ENCODE results near the gene RHOBTB1.
A peak's percentile ranks its signal among the peaks of the same experiment; 100 is the strongest.

The RHOBTB1 gene, protein sequence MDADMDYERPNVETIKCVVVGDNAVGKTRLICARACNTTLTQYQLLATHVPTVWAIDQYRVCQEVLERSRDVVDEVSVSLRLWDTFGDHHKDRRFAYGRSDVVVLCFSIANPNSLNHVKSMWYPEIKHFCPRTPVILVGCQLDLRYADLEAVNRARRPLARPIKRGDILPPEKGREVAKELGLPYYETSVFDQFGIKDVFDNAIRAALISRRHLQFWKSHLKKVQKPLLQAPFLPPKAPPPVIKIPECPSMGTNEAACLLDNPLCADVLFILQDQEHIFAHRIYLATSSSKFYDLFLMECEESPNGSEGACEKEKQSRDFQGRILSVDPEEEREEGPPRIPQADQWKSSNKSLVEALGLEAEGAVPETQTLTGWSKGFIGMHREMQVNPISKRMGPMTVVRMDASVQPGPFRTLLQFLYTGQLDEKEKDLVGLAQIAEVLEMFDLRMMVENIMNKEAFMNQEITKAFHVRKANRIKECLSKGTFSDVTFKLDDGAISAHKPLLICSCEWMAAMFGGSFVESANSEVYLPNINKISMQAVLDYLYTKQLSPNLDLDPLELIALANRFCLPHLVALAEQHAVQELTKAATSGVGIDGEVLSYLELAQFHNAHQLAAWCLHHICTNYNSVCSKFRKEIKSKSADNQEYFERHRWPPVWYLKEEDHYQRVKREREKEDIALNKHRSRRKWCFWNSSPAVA

DNA sequence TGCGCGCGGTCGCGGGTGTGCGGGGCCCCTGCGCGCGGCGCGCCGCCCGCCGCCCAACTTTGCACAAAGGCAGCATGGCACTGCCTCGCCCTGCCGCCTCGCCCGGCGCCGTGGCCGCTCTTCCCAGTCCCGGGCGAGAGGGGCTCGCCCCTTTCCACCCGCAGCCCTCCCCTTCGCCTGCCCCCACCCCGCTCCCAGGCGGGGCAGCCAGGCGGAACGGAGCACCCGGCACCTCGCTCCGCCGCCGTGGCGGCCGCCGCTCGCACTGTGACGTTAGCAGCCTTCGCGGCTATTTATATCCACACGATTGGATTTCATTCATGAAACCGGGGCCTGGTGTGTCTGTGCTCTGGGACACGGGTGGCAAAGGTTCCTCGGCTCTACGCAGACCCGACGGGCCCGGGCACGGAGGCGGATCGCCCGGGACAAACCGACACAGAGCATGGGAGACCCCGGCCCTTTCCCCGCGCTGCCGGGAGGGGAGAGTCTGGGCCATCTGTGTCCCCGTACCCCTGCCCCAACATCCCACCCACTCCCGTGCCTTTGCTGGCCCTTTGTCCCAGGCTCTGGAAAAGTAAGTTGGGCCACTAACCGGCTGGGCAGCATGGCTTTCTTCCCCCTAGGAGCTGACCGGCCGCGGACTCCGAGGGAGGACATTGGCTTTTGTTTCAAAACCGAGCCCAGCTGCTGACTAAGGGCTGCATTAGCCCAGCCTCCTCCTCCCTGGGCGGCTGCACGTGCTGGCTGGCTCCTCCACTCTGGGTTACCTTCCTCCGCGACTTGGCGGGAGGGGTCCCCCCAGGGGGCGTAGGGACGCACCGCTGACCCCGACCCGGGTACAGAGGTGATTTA lies at the start of gene RHOBTB1:
Gene RHOBTB1 (minus strand): TSS at position 128 of the 852 bp plus-strand sequence. CDS start 32,643 bp downstream, outside the sequence.
- Histone ChIP-seq H3K27ac (ENCODE audit: low read length) (peak within 1 kb of the TSS; percentile 95), H3K4me1 (ENCODE audit: control insufficient read depth in 1 of 2, insufficient read depth in 2 of 2, low read length in 2 of 2) (peaks cover 0 to 9% of the 10 kb centered on the region in 2 donors), H3K27me3 (ENCODE audit: low read depth, low read length) (no peaks in the 10 kb centered on the region), H3K4me3 (ENCODE audit: low read depth in 1 of 2, low read length in 2 of 2) (peak within 1 kb of the TSS; percentile 89 to 90), H3K36me3 (ENCODE audit: control insufficient read depth in 1 of 2, insufficient read depth in 2 of 2, low read length in 2 of 2) (no peaks in the 10 kb centered on the region), H3K9me3 (ENCODE audit: control insufficient read depth in 1 of 2, low read length in 2 of 2) (no peaks in the 10 kb centered on the region)

DNA sequence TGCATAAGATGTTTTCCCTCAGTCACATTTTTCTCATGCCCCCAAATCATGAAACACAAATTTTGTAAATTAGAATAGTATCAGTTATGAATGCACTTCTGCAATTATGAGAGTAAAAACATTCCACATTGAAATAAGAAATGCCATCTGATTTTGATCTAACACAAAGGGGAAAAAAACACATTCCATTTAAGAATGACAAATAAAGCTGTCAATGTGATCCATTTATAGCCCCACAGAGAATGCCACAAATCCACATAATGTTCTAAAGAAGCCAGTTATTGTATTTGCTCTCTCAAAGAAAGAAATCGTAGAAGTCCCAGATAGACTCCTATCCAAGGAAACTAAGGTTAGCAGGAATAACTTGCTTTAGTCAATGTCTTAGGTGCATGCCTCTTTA lies 48.7 kb upstream of the RHOBTB1 start:
- Histone ChIP-seq H3K9me3 (ENCODE audit: control insufficient read depth in 1 of 2, low read length in 2 of 2) (no peaks in the 10 kb centered on the region), H3K27me3 (ENCODE audit: low read depth, low read length) (no peaks in the 10 kb centered on the region), H3K36me3 (ENCODE audit: control insufficient read depth in 1 of 2, insufficient read depth in 2 of 2, low read length in 2 of 2) (no peaks in the 10 kb centered on the region), H3K4me3 (ENCODE audit: low read depth in 1 of 2, low read length in 2 of 2) (no peak overlapping the region), H3K4me1 (ENCODE audit: control insufficient read depth in 1 of 2, insufficient read depth in 2 of 2, low read length in 2 of 2) (no peaks in the 10 kb centered on the region), H3K27ac (ENCODE audit: low read length) (no peak overlapping the region)

DNA sequence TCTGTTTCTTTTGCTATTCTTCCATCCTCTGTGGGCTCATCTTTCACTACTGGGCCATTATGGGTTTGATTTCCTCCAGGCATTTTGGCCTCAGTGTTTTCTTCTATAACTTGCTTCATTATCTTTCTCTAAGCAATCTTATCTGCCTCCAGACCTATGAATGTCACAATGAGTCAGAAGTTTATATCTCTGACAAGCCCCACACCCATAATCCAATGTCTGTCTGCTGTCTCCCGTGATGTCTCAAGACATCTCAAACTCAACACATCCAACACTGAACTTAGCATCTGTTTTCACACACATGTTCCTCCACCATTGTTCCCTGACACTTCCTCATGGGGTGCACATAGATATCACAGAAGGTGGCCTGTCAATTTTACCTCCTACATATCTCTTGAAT lies 46.7 kb upstream of the RHOBTB1 start:
- no peaks in the 10 kb centered on the region for H3K4me1 ChIP-seq (ENCODE audit: control insufficient read depth in 1 of 2, insufficient read depth in 2 of 2, low read length in 2 of 2)
- no peaks in the 10 kb centered on the region for H3K36me3 ChIP-seq (ENCODE audit: control insufficient read depth in 1 of 2, insufficient read depth in 2 of 2, low read length in 2 of 2)
- H3K9me3 ChIP-seq (ENCODE audit: control insufficient read depth in 1 of 2, low read length in 2 of 2) = no peaks in the 10 kb centered on the region
- no peaks in the 10 kb centered on the region for H3K27me3 ChIP-seq (ENCODE audit: low read depth, low read length)
- H3K4me3 ChIP-seq (ENCODE audit: low read depth in 1 of 2, low read length in 2 of 2) = no peak overlapping the region
- no peak overlapping the region for H3K27ac ChIP-seq (ENCODE audit: low read length)

DNA sequence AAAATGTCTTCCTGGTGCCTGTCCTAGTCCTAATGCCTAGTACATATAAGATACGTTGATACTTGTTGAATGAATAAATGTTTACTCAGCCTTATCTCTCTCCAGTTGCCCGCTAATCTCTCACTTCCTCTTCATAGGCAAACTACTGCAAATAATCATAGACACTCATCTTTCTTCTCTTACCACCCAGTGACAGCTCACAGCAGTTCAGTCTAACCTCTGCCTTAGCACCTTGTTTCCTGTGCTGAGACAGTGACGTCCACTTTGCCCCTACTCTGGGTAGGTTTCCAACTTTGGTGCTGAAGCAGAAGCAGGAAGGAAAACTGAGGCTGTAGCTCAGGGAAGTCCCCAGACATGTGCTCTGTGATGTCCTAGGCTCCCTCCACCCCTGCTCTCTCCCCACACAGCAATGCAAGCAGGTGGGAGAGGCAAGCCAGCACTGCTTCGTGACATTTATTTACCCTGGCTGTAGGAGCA lies 45.5 kb upstream of the RHOBTB1 start:
- Histone ChIP-seq H3K4me1 (ENCODE audit: control insufficient read depth in 1 of 2, insufficient read depth in 2 of 2, low read length in 2 of 2) (no peaks in the 10 kb centered on the region), H3K36me3 (ENCODE audit: control insufficient read depth in 1 of 2, insufficient read depth in 2 of 2, low read length in 2 of 2) (no peaks in the 10 kb centered on the region), H3K27ac (ENCODE audit: low read length) (no peak overlapping the region), H3K27me3 (ENCODE audit: low read depth, low read length) (no peaks in the 10 kb centered on the region), H3K4me3 (ENCODE audit: low read depth in 1 of 2, low read length in 2 of 2) (no peak overlapping the region), H3K9me3 (ENCODE audit: control insufficient read depth in 1 of 2, low read length in 2 of 2) (no peaks in the 10 kb centered on the region)

DNA sequence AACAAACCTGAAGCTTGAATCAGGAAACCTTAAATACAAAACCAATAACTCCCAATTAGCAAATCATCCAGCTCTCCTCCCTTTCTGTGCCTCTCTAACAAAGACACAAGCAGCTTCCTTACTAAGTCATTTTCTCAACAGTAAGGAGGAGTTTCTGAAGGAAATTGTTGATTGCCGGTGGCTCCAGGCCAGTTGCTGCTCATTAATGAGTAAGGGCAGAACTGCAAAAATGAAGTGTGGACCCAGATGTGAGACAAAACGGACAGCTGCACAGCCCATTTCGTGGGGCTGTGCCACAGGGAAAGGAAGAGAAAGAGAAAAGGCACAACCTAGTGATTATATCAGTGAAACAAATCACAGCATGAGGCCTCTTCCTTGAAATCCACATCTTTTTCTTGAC lies 42.8 kb upstream of the RHOBTB1 start:
- Histone ChIP-seq H3K27me3 (ENCODE audit: low read depth, low read length) (no peaks in the 10 kb centered on the region), H3K4me3 (ENCODE audit: low read depth in 1 of 2, low read length in 2 of 2) (no peak overlapping the region), H3K36me3 (ENCODE audit: control insufficient read depth in 1 of 2, insufficient read depth in 2 of 2, low read length in 2 of 2) (no peaks in the 10 kb centered on the region), H3K27ac (ENCODE audit: low read length) (no peak overlapping the region), H3K4me1 (ENCODE audit: control insufficient read depth in 1 of 2, insufficient read depth in 2 of 2, low read length in 2 of 2) (no peaks in the 10 kb centered on the region), H3K9me3 (ENCODE audit: control insufficient read depth in 1 of 2, low read length in 2 of 2) (no peaks in the 10 kb centered on the region)

DNA sequence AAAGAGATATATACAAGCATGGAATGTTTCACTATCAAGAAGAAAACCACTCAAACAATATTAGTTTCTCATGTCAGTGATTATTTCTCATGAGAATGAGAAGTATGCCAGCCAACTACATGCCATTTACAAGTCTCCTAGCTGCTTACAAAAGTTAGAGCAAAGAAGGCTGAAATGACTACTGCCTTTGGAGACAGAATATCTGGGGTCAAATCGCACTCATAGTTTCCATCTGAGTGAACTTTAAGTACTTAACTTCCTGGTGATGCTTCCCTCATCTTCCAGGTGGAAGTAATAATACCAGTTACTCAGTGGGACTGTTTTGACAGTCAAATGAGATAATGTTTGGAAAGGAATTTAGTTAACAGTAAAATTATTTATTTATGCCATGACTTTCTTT lies 42.0 kb upstream of the RHOBTB1 start:
- H3K27ac ChIP-seq (ENCODE audit: low read length) = no peak overlapping the region
- no peaks in the 10 kb centered on the region for H3K9me3 ChIP-seq (ENCODE audit: control insufficient read depth in 1 of 2, low read length in 2 of 2)
- H3K4me3 ChIP-seq (ENCODE audit: low read depth in 1 of 2, low read length in 2 of 2) = no peak overlapping the region
- H3K27me3 ChIP-seq (ENCODE audit: low read depth, low read length) = no peaks in the 10 kb centered on the region
- no peaks in the 10 kb centered on the region for H3K4me1 ChIP-seq (ENCODE audit: control insufficient read depth in 1 of 2, insufficient read depth in 2 of 2, low read length in 2 of 2)
- H3K36me3 ChIP-seq (ENCODE audit: control insufficient read depth in 1 of 2, insufficient read depth in 2 of 2, low read length in 2 of 2) = no peaks in the 10 kb centered on the region

DNA sequence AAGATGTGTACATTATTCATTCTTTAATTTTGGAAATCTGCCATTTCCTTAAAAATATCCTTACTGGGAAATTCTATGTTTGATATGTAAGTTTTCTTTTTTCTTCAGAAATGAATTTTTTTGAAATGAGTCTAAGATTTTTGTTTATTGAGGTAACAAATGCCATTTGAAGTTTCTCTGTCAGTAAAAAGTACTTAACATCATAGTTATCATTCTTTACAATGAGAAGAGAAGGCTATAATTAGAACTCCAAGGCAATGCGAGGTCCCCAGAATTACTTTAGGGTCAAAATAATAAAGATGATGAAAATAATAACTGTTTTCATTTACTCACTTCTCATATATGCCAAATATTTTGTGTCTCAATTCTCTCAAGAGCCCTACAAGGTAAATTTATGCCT lies 37.0 kb upstream of the RHOBTB1 start:
- Histone ChIP-seq H3K36me3 (ENCODE audit: control insufficient read depth in 1 of 2, insufficient read depth in 2 of 2, low read length in 2 of 2) (no peaks in the 10 kb centered on the region), H3K4me3 (ENCODE audit: low read depth in 1 of 2, low read length in 2 of 2) (no peak overlapping the region)

DNA sequence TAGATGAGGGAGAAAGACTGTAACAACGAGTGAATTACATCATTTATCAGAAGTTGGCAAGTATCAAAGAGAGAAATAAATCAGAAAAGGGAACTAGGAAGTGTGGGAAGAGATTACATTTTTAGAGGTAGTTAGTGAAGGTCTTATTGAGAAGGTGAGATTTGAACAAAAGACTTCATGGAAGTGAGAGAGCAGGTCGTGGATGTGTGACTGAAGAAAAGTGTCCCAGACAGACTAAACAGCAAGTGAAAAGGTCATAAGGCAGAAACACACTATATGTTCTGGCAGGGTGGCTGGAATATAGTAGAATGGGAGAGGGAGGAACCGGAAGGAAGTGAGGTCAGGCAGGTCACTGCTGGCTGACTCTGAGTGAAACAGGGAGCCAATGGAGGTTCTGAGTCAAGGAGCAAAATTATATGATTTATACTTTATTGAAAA lies 35.7 kb upstream of the RHOBTB1 start:
- Histone ChIP-seq H3K4me3 (ENCODE audit: low read depth in 1 of 2, low read length in 2 of 2) (no peak overlapping the region), H3K4me1 (ENCODE audit: control insufficient read depth in 1 of 2, insufficient read depth in 2 of 2, low read length in 2 of 2) (peaks cover 0 to 6% of the 10 kb centered on the region in 2 donors), H3K9me3 (ENCODE audit: control insufficient read depth in 1 of 2, low read length in 2 of 2) (no peaks in the 10 kb centered on the region), H3K27me3 (ENCODE audit: low read depth, low read length) (no peaks in the 10 kb centered on the region), H3K36me3 (ENCODE audit: control insufficient read depth in 1 of 2, insufficient read depth in 2 of 2, low read length in 2 of 2) (no peaks in the 10 kb centered on the region), H3K27ac (ENCODE audit: low read length) (no peak overlapping the region)

More for the DNA sequence above, 37.0 kb upstream of the RHOBTB1 start:
- H3K27ac ChIP-seq (ENCODE audit: low read length) = no peak overlapping the region
- H3K4me1 ChIP-seq (ENCODE audit: control insufficient read depth in 1 of 2, insufficient read depth in 2 of 2, low read length in 2 of 2) = no peaks in the 10 kb centered on the region
- no peaks in the 10 kb centered on the region for H3K9me3 ChIP-seq (ENCODE audit: control insufficient read depth in 1 of 2, low read length in 2 of 2)
- H3K27me3 ChIP-seq (ENCODE audit: low read depth, low read length) = no peaks in the 10 kb centered on the region

DNA sequence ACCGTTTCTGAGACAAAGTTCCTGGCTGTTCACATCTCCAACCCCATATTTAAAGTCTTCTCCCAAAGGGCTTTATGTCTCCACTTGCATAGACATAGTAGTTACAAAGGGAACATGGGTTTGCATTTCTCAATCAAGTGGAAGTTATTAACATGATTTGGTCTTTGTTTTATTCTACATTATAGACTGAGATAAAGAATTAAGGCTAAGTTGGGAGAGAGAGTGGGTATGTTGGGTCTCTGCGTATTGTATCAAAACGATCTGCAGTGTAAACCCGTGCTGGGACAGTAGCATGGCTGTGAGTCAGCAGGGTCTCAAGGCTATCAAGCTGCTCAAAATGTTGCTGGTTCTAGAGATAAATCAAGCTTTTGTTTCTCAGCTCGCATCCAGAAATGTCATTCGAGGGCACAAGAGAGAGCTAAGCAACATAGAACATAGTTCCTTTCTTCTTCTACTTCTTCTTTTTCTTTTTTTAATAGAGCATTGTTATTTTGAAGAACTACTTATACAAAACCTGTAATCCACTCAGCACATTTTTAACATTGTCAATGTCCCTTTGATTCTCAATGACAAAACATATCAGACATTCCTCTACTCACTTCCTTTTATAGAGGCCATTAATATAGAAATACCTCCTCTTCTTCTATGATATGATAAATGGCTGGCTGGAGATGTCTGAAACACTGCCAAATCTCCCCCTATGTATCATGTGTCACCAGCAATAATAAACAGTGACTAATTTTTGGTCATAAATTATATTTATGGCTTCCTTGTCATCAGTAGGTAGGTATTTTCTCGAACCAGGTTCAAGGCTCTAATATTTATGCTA lies 34.5 kb upstream of the RHOBTB1 start:
- Histone ChIP-seq H3K36me3 (ENCODE audit: control insufficient read depth in 1 of 2, insufficient read depth in 2 of 2, low read length in 2 of 2) (no peaks in the 10 kb centered on the region), H3K4me1 (ENCODE audit: control insufficient read depth in 1 of 2, insufficient read depth in 2 of 2, low read length in 2 of 2) (peaks cover 0 to 6% of the 10 kb centered on the region in 2 donors), H3K4me3 (ENCODE audit: low read depth in 1 of 2, low read length in 2 of 2) (no peak overlapping the region), H3K27ac (ENCODE audit: low read length) (no peak overlapping the region), H3K9me3 (ENCODE audit: control insufficient read depth in 1 of 2, low read length in 2 of 2) (no peaks in the 10 kb centered on the region), H3K27me3 (ENCODE audit: low read depth, low read length) (no peaks in the 10 kb centered on the region)

DNA sequence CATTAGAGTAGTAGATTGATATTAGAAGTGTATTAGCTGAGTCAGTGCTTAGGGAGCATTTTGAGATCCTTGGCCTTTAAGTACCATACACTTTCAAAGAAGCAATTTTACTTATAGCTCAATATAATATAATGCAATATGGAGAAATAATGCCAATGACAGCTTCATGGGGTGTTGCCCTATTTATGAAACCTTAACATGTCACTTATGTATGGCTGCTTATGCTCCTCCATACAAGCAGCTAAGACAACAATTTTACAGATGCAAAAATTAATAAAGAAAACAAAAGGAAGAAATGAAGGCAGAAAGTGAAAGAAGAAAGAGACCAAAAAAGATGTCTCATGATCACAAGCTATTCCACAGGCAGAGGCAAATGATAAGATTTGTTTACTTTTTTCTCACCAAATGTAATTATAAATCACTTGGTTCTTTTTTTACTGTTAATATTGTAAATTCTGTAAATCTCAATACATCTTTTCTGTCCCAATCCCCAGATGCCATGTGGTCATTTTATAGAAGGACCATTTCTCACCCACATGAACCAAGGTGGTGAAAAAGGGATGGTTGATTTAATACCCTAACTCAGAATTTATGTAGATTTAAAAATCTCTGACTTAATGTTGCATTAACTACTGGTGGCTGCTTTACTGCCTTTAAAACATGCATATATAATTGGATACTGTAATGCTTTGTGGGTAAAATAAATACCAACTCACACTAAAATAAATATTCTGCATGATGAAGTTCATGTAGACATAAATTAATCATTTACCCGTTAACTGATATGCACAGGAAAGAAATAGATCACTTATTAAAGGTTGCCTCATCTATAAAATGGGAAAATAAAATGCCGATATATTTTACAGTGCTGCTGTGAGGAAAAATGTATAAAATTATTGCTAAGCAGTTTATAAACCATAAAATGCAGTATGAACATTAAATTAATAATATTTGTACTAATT lies 33.5 kb upstream of the RHOBTB1 start:
- H3K4me3 ChIP-seq (ENCODE audit: low read depth in 1 of 2, low read length in 2 of 2) = no peak overlapping the region
- no peaks in the 10 kb centered on the region for H3K9me3 ChIP-seq (ENCODE audit: control insufficient read depth in 1 of 2, low read length in 2 of 2)
- H3K27me3 ChIP-seq (ENCODE audit: low read depth, low read length) = no peaks in the 10 kb centered on the region
- H3K27ac ChIP-seq (ENCODE audit: low read length) = no peak overlapping the region
- H3K36me3 ChIP-seq (ENCODE audit: control insufficient read depth in 1 of 2, insufficient read depth in 2 of 2, low read length in 2 of 2) = no peaks in the 10 kb centered on the region
- H3K4me1 ChIP-seq (ENCODE audit: control insufficient read depth in 1 of 2, insufficient read depth in 2 of 2, low read length in 2 of 2) = peaks cover 0 to 6% of the 10 kb centered on the region in 2 donors
